ENCODE measurements around the gene SIN3B.

DNA sequence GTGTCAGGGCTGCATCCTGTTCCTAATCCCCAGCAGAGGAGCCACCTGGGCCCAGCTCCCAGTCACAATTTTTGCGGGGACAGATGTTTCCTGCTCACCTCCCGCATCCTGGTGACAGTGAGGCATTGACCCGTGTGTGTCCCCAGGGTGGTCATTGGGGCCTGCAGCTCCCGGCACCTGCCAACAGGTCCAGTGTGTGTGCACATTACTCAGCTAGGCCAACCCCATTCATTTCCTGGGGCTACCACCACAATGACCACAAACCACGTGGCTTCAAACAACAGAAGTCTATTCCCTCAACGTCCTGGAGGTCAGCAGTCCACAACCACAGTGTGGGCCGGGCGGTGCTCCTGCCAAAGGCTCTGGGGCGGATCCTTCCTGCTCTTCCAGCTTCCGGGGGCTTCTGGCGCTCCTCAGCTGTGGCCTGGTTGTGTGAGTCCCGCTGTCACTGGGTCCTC is 47.7 kb downstream of the SIN3B start:
- TF ChIP-seq TCF12 (IDR thresholded peaks at IDR 0.05; ENCODE audit: low read depth), result no peak
- TF ChIP-seq, protein P1, sequence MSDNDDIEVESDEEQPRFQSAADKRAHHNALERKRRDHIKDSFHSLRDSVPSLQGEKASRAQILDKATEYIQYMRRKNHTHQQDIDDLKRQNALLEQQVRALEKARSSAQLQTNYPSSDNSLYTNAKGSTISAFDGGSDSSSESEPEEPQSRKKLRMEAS (IDR thresholded peaks at IDR 0.05), result no peak
- TF ChIP-seq TAF1 (IDR thresholded peaks at IDR 0.05; ENCODE audit: low read depth), result no peak
- TF ChIP-seq YY1 (IDR thresholded peaks at IDR 0.05; ENCODE audit: low read depth), result no peak
- TF ChIP-seq EP300 (IDR thresholded peaks at IDR 0.05; ENCODE audit: borderline replicate concordance), result no peak
- TF ChIP-seq, protein P2, sequence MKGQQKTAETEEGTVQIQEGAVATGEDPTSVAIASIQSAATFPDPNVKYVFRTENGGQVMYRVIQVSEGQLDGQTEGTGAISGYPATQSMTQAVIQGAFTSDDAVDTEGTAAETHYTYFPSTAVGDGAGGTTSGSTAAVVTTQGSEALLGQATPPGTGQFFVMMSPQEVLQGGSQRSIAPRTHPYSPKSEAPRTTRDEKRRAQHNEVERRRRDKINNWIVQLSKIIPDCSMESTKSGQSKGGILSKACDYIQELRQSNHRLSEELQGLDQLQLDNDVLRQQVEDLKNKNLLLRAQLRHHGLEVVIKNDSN (IDR thresholded peaks at IDR 0.05), result no peak
- TF ChIP-seq CREB1 (IDR thresholded peaks at IDR 0.05; ENCODE audit: low read depth), result no peak
- TF ChIP-seq EGR1 (IDR thresholded peaks at IDR 0.05), result no peak
- no peak for TF ChIP-seq FOXM1 (IDR thresholded peaks at IDR 0.05; ENCODE audit: borderline replicate concordance, low read depth)
- TF ChIP-seq NFIC (IDR thresholded peaks at IDR 0.05), result no peak
- TF ChIP-seq CEBPB (IDR thresholded peaks at IDR 0.05), result no peak
- no peak for TF ChIP-seq RAD21 (IDR thresholded peaks at IDR 0.05; ENCODE audit: low read depth)

Measured in Ishikawa (cell line).